Measurements from ENCODE around the gene RAB39A. TPM values are rescaled to one million over a fixed set of nuclear protein-coding genes. Genes with fewer than 3 reads are reported as not detected.
"Not testable (repeated sequence)": the region's sequence is repeated elsewhere in the genome, so short reads cannot be mapped to it uniquely, and the experiment has no call there.

RAB39A gene
- total and polyA plus RNA-seq, 3 experiments from 2014 or later: 0.11 to 0.20 TPM; not detected in 1

DNA sequence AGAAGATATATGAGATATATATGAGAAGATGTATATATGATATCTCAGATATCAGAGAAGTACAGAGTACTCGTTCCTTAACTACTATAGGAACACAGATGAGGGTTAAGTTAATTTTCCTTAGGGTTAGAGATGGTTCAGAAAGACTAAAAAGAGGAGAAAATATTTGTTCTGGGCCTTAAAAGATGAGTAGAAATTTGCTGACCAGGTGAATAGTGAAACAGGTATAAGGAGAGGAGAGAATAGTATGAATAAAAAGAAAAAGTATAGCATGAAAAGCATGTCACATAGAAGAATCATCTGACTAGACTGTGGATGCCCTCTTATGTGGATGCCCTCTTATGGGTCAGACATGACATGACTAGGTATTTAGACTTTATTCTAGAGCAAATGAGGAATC is 6.3 kb upstream of the RAB39A start:
- peaks cover 31 to 38% of the 10 kb centered on the region in 2 donors for H3K27me3 Mint-ChIP-seq
- POLR2A ChIA-PET: no interaction called here
- Histone ChIP-seq H3K9me3 (ENCODE audit: low read length) (no peaks in the 10 kb centered on the region), H3K27me3 (ENCODE audit: insufficient read depth, low read length, poor library complexity, severe bottlenecking) (peaks cover under 1% of the 10 kb centered on the region), H3K27ac (ENCODE audit: low read depth, low read length) (no peak overlapping the region), H3K36me3 (ENCODE audit: insufficient read depth, low read length) (no peaks in the 10 kb centered on the region), H3K4me1 (ENCODE audit: insufficient read depth, low read length) (no peaks in the 10 kb centered on the region), H3K4me3 (ENCODE audit: low read length) (no peak overlapping the region)
- H3K27ac Mint-ChIP-seq: no peak overlapping the region
- H3K36me3 Mint-ChIP-seq: peaks cover 0 to 4% (median 0%) of the 10 kb centered on the region in 3 donors
- no peak overlapping the region for H3K4me3 Mint-ChIP-seq
- CTCF ChIA-PET: no interaction called here
- DNase-seq: no peak
- H3K9me3 Mint-ChIP-seq: peaks cover 0 to 8% (median 2%) of the 10 kb centered on the region in 5 donors
- H3K4me1 Mint-ChIP-seq: peaks cover under 1 to 2% (median 1%) of the 10 kb centered on the region in 3 donors

DNA sequence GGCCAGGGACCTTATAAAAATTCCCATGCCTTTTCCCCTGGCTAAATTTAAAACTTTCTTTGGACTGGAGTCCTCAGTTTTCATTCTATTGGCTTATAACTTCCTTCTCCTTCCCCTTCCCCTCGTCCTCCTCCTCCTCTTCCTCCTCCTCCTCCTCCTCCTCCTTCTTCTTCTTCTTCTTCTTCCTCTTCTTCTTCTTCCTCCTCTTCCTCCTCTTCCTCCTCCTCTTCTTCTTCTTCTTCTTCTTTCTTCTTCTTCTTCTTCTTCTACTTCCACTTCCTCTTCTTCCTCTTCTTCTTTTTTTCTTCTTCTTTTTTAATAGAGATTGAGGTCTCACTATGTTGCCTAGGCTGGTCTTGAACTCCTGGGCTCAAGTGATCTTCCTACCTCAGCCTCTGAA is 4.7 kb upstream of the RAB39A start:
- H3K36me3 ChIP-seq (ENCODE audit: insufficient read depth, low read length); H3K27me3 ChIP-seq (ENCODE audit: insufficient read depth, low read length, poor library complexity, severe bottlenecking); H3K4me1 ChIP-seq (ENCODE audit: insufficient read depth, low read length); H3K9me3 Mint-ChIP-seq; H3K27ac Mint-ChIP-seq; DNase-seq; H3K4me3 ChIP-seq (ENCODE audit: low read length); POLR2A ChIA-PET; H3K4me1 Mint-ChIP-seq; H3K9me3 ChIP-seq (ENCODE audit: low read length); CTCF ChIA-PET; H3K4me3 Mint-ChIP-seq; H3K36me3 Mint-ChIP-seq; H3K27ac ChIP-seq (ENCODE audit: low read depth, low read length): not testable (repeated sequence)
- H3K27me3 Mint-ChIP-seq: peaks cover 35 to 46% of the 10 kb centered on the region in 2 donors

DNA sequence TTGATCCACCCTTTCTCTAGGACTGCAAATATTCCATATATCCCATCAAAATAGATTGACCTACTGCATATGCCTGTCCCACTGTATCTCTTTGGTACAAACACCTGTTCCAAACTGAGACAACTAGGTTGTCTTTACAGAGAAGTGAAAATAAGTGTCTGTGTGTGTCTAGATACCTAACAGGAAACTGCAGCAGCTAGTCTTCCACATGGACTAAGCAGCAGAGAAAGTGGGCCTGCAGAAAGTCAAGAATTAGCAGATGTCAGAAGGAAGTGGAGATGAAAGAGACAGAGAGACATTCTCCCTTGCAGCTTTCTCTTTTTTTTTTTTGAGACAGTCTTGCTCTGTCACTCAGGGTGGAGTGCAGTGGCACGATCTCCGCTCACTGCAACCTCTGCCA is 3.9 kb upstream of the RAB39A start:
- Histone ChIP-seq H3K27ac (ENCODE audit: low read depth, low read length) (no peak overlapping the region), H3K4me3 (ENCODE audit: low read length) (no peak overlapping the region), H3K36me3 (ENCODE audit: insufficient read depth, low read length) (no peaks in the 10 kb centered on the region), H3K27me3 (ENCODE audit: insufficient read depth, low read length, poor library complexity, severe bottlenecking) (peaks cover 4% of the 10 kb centered on the region), H3K9me3 (ENCODE audit: low read length) (no peaks in the 10 kb centered on the region), H3K4me1 (ENCODE audit: insufficient read depth, low read length) (peaks cover 8% of the 10 kb centered on the region)
- CTCF ChIA-PET: no interaction called here
- Mint-ChIP-seq H3K36me3 (peaks cover 0 to 4% (median 0%) of the 10 kb centered on the region in 3 donors), H3K9me3 (peaks cover 0 to 10% (median 4%) of the 10 kb centered on the region in 5 donors), H3K4me3 (no peak overlapping the region), H3K27ac (no peak overlapping the region), H3K27me3 (peaks cover 33 to 51% of the 10 kb centered on the region in 2 donors), H3K4me1 (peaks cover 9 to 15% (median 10%) of the 10 kb centered on the region in 3 donors)
- DNase-seq: no peak
- POLR2A ChIA-PET: no interaction called here

DNA sequence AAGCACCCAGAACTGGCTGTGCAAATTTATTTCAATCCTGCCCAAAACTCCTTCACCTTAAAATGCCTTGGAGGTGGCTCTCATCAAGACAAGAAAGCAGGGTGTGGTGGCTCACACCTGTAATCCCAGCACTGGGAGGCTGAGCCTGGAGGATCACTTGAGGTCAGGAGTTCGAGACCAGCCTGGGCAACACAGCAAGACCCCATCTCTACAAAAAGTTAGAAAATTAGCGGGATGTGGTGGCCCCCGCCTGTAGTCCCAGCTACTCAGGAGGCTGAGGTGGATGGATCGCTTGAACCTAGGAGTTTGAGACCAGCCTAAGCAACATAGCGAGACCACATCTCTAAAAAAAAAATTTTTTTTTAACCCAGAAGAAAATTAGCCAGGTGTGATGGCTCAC is 689 bp upstream of the RAB39A start:
- CTCF ChIA-PET: no interaction called here
- Mint-ChIP-seq H3K4me3 (peak overlapping the region in 5 of 7 donors; percentile 40 to 75 (median 65)), H3K27me3 (peaks cover 31 to 62% of the 10 kb centered on the region in 2 donors), H3K36me3 (peaks cover 0 to 4% (median 0%) of the 10 kb centered on the region in 3 donors), H3K9me3 (peaks cover 0 to 17% (median 6%) of the 10 kb centered on the region in 5 donors), H3K4me1 (peaks cover 10 to 17% (median 15%) of the 10 kb centered on the region in 3 donors), H3K27ac (no peak overlapping the region)
- Histone ChIP-seq H3K27me3 (ENCODE audit: insufficient read depth, low read length, poor library complexity, severe bottlenecking) (peaks cover 4% of the 10 kb centered on the region), H3K4me1 (ENCODE audit: insufficient read depth, low read length) (peaks cover 8% of the 10 kb centered on the region), H3K4me3 (ENCODE audit: low read length) (peak overlapping the region; percentile 31), H3K9me3 (ENCODE audit: low read length) (no peaks in the 10 kb centered on the region), H3K27ac (ENCODE audit: low read depth, low read length) (no peak overlapping the region), H3K36me3 (ENCODE audit: insufficient read depth, low read length) (no peaks in the 10 kb centered on the region)
- DNase-seq: no peak
- POLR2A ChIA-PET: no interaction called here

DNA sequence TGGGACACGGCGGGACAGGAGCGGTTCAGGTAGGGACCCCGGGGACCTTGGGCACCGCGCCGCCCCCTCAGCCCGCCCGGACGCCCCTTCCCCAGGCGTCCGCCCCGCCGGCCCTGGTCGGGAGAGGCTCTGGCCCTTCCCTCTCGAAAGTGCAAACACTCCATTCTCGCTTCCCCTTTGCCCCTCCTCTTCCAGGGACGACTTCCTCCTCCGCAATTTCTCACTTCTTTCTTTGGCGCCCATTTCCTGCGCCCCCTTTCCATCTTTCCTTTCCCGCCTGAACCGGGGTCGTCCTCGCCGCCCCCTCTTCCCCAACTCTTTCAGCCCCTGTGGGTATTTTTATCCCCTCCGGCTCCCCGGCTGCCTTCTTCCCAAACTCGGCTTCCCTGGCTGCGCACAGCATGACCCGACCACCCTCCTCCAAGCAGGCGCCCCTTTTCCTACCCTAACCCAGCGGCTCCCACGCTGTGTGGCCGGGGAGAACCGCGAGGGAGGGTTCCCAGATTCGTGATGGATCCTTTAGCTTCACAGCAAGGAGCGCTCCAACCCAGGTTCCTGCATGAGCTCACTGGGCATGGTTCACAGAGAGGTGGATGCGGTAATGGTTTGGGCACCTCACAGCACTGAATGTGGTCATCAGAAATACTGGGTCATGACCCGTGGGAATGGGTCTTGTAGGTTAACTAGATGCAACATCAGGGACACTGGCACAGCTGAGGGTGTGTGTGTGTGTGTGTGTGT is 689 bp downstream of the RAB39A start:
- Histone ChIP-seq H3K4me3 (ENCODE audit: low read length) (no peak overlapping the region), H3K4me1 (ENCODE audit: insufficient read depth, low read length) (peaks cover 8% of the 10 kb centered on the region), H3K9me3 (ENCODE audit: low read length) (no peaks in the 10 kb centered on the region), H3K27ac (ENCODE audit: low read depth, low read length) (no peak overlapping the region), H3K27me3 (ENCODE audit: insufficient read depth, low read length, poor library complexity, severe bottlenecking) (peaks cover 4% of the 10 kb centered on the region), H3K36me3 (ENCODE audit: insufficient read depth, low read length) (no peaks in the 10 kb centered on the region)
- H3K36me3 Mint-ChIP-seq: peaks cover 0 to 4% (median 0%) of the 10 kb centered on the region in 3 donors
- ChIA-PET CTCF (no interaction called here), POLR2A (no interaction called here)
- H3K4me3 Mint-ChIP-seq: peak overlapping the region in 6 of 7 donors; percentile 60 to 90 (median 71)
- peaks cover 31 to 54% of the 10 kb centered on the region in 2 donors for H3K27me3 Mint-ChIP-seq
- DNase-seq: peak in 1 of 5 donors; percentile 0
- H3K4me1 Mint-ChIP-seq: peaks cover 10 to 17% (median 15%) of the 10 kb centered on the region in 3 donors
- H3K27ac Mint-ChIP-seq: no peak overlapping the region
- peaks cover 0 to 15% (median 6%) of the 10 kb centered on the region in 5 donors for H3K9me3 Mint-ChIP-seq

DNA sequence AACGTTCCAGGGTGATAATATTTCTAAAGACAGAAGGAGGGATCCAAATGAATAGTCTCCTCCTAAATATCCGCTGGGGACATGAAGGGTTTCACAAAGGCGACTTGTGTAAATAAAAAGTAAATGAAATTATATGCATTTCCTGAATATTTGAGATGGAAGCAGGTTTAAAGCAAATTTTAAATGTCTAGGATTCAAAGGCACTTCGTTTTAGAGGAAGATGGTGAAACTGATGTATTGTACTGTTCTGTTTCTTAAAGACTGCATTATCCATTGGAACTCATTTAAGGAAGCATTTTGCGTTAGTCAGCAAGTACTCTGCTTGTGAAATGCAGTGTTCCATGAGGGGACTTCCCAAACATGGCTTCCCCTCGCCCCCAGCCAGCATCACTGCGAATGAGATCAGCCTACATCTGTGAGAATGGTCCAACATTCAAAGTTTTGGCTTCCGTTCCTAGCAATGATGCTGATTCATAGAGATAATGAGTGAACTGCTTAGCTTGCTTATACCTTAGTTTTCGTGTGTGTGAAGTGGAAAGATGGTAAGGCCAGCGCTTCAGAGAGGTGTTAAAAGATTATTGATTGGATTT is 1.5 kb downstream of the RAB39A start:
- Histone ChIP-seq H3K4me1 (ENCODE audit: insufficient read depth, low read length) (peaks cover 8% of the 10 kb centered on the region), H3K27ac (ENCODE audit: low read depth, low read length) (no peak overlapping the region), H3K4me3 (ENCODE audit: low read length) (no peak overlapping the region), H3K9me3 (ENCODE audit: low read length) (no peaks in the 10 kb centered on the region), H3K36me3 (ENCODE audit: insufficient read depth, low read length) (no peaks in the 10 kb centered on the region), H3K27me3 (ENCODE audit: insufficient read depth, low read length, poor library complexity, severe bottlenecking) (peaks cover 4% of the 10 kb centered on the region)
- H3K27ac Mint-ChIP-seq: no peak overlapping the region
- CTCF ChIA-PET: no interaction called here
- peaks cover 26 to 47% of the 10 kb centered on the region in 2 donors for H3K27me3 Mint-ChIP-seq
- peaks cover 0 to 15% (median 6%) of the 10 kb centered on the region in 5 donors for H3K9me3 Mint-ChIP-seq
- H3K4me3 Mint-ChIP-seq: peak overlapping the region in 5 of 7 donors; percentile 3 to 74 (median 68)
- POLR2A ChIA-PET: no interaction called here
- no peak for DNase-seq
- H3K4me1 Mint-ChIP-seq: peaks cover 10 to 17% (median 15%) of the 10 kb centered on the region in 3 donors
- peaks cover 0 to 4% (median 0%) of the 10 kb centered on the region in 3 donors for H3K36me3 Mint-ChIP-seq

DNA sequence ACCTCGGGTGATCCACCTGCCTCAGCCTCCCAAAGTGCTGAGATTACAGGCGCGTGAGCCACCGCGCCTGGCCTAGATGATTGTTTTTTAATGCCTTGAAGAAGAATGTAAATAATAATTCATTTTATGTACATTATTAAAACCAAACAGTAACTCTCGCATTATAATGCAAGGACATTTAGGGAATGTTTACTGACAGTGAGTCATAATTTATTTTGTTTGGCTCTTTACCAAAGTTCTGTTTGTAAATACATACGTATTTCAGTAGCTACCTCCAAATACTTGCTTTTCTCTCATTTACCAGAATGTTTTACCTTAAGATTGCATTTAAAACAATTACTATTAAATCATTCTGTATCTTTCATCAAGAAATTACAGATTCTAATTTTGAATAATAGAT is 3.0 kb downstream of the RAB39A start:
- ChIA-PET CTCF (no interaction called here), POLR2A (no interaction called here)
- Mint-ChIP-seq H3K4me3 (no peak overlapping the region), H3K27me3 (peaks cover 18 to 37% of the 10 kb centered on the region in 2 donors), H3K9me3 (peaks cover 0 to 8% (median 0%) of the 10 kb centered on the region in 5 donors), H3K36me3 (no peaks in the 10 kb centered on the region), H3K27ac (no peak overlapping the region), H3K4me1 (peaks cover 8 to 17% (median 15%) of the 10 kb centered on the region in 3 donors)
- Histone ChIP-seq H3K4me3 (ENCODE audit: low read length) (no peak overlapping the region), H3K9me3 (ENCODE audit: low read length) (no peaks in the 10 kb centered on the region), H3K36me3 (ENCODE audit: insufficient read depth, low read length) (no peaks in the 10 kb centered on the region), H3K27ac (ENCODE audit: low read depth, low read length) (no peak overlapping the region), H3K4me1 (ENCODE audit: insufficient read depth, low read length) (peaks cover 8% of the 10 kb centered on the region), H3K27me3 (ENCODE audit: insufficient read depth, low read length, poor library complexity, severe bottlenecking) (peaks cover 4% of the 10 kb centered on the region)
- DNase-seq: no peak

DNA sequence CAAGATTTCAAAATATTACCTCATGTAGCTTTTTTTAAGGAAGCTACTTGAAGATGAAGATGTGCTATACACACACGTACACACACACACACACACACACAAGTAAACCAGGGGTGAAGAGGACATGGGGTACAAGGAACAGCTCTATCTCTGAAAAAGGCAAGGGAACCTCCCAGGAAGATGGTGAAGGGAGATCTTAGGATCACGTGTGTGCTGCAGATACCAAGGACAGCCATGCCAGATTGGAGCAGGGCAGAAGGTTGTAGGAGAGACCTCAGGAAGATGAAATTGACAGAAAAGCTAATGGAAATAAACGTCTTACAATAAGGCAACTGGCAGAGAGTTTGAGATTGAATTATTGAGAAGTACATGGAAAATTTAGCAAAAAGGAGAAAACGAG is 19.7 kb downstream of the RAB39A start:
- Histone ChIP-seq H3K36me3 (ENCODE audit: insufficient read depth, low read length) (no peaks in the 10 kb centered on the region), H3K27ac (ENCODE audit: low read depth, low read length) (no peak overlapping the region), H3K4me3 (ENCODE audit: low read length) (no peak overlapping the region), H3K9me3 (ENCODE audit: low read length) (no peaks in the 10 kb centered on the region), H3K4me1 (ENCODE audit: insufficient read depth, low read length) (no peaks in the 10 kb centered on the region), H3K27me3 (ENCODE audit: insufficient read depth, low read length, poor library complexity, severe bottlenecking) (no peaks in the 10 kb centered on the region)
- peaks cover 0 to 6% of the 10 kb centered on the region in 2 donors for H3K27me3 Mint-ChIP-seq
- no peaks in the 10 kb centered on the region for H3K9me3 Mint-ChIP-seq
- H3K4me3 Mint-ChIP-seq: no peak overlapping the region
- no peaks in the 10 kb centered on the region for H3K36me3 Mint-ChIP-seq
- no peak for DNase-seq
- H3K4me1 Mint-ChIP-seq: no peaks in the 10 kb centered on the region
- CTCF ChIA-PET: interaction anchor here (0.5 kb wide), 1 partner anchor 12 kb away, joined by 3 read pairs; no protein-coding TSS in a partner anchor
- POLR2A ChIA-PET: no interaction called here
- no peak overlapping the region for H3K27ac Mint-ChIP-seq

Data from CD8-positive, alpha-beta memory T cell (primary cell).